Stimulated activated effector memory CD8-positive, alpha-beta T cell treated with anti-CD3 and anti-CD28 coated beads, Interleukin-12 subunit alpha, Interleukin-12 subunit beta, amount 100 ng/mL, for 72 hours (primary cell): ENCODE results near the gene HBB.
A peak's percentile ranks its signal among the peaks of the same experiment; 100 is the strongest.
"Not testable (repeated sequence)": the region's sequence is repeated elsewhere in the genome, so short reads cannot be mapped to it uniquely, and the experiment has no call there.

Experiments used
- ATAC-seq: fragments of 150-1000 bp; cut with Tn5 transposase; 2 replicates; pipeline ENCODE4 v1.10.0; 2021
- DNase-seq, 2 donors: peaks; one replicate each; pipeline ENCODE4 v3.0.0; 2021 to 2022; ENCODE audit warnings: low spot score in 2 of 2
- H3K27ac Mint-ChIP-seq: one replicate; pipeline ENCODE4 v1.8.0; 2022; ENCODE audit warnings: mild to moderate bottlenecking, mixed read lengths
- H3K36me3 Mint-ChIP-seq: one replicate; pipeline ENCODE4 v1.8.0; 2022; ENCODE audit warnings: mild to moderate bottlenecking, mixed read lengths
- H3K4me1 Mint-ChIP-seq: one replicate; pipeline ENCODE4 v1.8.0; 2022; ENCODE audit warnings: mixed read lengths
- H3K4me3 Mint-ChIP-seq: one replicate; pipeline ENCODE4 v1.8.0; 2022; ENCODE audit warnings: mild to moderate bottlenecking, mixed read lengths
- H3K9me3 Mint-ChIP-seq: one replicate; pipeline ENCODE4 v1.8.0; 2022; ENCODE audit warnings: mixed read lengths

Gene HBB

DNA sequence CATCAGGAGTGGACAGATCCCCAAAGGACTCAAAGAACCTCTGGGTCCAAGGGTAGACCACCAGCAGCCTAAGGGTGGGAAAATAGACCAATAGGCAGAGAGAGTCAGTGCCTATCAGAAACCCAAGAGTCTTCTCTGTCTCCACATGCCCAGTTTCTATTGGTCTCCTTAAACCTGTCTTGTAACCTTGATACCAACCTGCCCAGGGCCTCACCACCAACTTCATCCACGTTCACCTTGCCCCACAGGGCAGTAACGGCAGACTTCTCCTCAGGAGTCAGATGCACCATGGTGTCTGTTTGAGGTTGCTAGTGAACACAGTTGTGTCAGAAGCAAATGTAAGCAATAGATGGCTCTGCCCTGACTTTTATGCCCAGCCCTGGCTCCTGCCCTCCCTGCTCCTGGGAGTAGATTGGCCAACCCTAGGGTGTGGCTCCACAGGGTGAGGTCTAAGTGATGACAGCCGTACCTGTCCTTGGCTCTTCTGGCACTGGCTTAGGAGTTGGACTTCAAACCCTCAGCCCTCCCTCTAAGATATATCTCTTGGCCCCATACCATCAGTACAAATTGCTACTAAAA is at the start of gene HBB:
HBB (minus strand) TSS at position 340 of the 579 bp plus-strand sequence; CDS start at position 290, 50 bp downstream.
- no peaks in the 10 kb centered on the region for H3K4me1 Mint-ChIP-seq
- peaks cover 4% of the 10 kb centered on the region for H3K9me3 Mint-ChIP-seq
- no peaks in the 10 kb centered on the region for H3K36me3 Mint-ChIP-seq
- no peak within 1 kb of the TSS for H3K4me3 Mint-ChIP-seq
- H3K27ac Mint-ChIP-seq: no peak within 1 kb of the TSS
- ATAC-seq: peak; percentile 21
- no peak for DNase-seq

DNA sequence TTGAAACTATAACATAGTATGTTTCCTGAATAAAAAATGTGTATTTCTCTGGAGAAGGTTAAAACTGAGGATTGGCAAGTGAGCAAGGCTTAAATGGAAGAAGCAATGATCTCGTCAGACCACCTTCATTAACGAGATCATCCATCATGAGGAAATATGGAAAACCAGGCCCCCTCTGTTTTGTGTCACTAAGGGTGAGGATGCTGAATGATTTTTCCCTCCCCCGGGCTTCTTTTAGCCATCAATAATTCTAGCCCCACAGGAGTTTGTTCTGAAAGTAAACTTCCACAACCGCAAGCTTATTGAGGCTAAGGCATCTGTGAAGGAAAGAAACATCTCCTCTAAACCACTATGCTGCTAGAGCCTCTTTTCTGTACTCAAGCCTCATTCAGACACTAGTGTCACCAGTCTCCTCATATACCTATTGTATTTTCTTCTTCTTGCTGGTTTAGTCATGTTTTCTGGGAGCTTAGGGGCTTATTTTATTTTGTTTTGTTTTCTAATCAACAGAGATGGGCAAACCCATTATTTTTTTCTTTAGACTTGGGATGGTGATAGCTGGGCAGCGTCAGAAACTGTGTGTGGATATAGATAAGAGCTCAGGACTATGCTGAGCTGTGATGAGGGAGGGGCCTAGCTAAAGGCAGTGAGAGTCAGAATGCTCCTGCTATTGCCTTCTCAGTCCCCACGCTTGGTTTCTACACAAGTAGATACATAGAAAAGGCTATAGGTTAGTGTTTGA is 48.7 kb upstream of the HBB start:
- Mint-ChIP-seq H3K36me3 (no peaks in the 10 kb centered on the region), H3K27ac (no peak overlapping the region), H3K4me1 (no peaks in the 10 kb centered on the region), H3K4me3 (no peak overlapping the region), H3K9me3 (no peaks in the 10 kb centered on the region)
- ATAC-seq (no peak), DNase-seq (no peak)

DNA sequence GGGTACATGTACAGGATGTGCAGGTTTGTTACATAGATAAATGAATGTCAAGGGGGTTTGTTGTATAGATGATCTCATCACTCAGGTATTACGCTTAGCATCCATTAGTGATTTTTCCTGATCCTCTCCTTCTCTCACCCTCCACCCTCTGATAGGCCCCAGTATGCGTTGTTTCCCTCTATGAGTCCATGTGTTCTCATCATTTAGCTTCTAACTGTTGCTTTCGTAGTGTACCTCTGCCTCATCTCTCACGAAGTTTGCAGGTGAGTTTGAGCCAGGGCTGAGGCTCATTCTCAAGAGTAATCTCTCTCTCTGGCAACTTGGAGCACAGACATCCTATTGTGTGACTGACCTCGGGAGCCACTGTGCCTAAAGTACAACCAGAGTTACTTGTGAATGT is 47.5 kb upstream of the HBB start:
- ATAC-seq (no peak), DNase-seq (no peak)
- Mint-ChIP-seq H3K36me3 (no peaks in the 10 kb centered on the region), H3K27ac (no peak overlapping the region), H3K4me3 (no peak overlapping the region), H3K4me1 (no peaks in the 10 kb centered on the region), H3K9me3 (no peaks in the 10 kb centered on the region)

DNA sequence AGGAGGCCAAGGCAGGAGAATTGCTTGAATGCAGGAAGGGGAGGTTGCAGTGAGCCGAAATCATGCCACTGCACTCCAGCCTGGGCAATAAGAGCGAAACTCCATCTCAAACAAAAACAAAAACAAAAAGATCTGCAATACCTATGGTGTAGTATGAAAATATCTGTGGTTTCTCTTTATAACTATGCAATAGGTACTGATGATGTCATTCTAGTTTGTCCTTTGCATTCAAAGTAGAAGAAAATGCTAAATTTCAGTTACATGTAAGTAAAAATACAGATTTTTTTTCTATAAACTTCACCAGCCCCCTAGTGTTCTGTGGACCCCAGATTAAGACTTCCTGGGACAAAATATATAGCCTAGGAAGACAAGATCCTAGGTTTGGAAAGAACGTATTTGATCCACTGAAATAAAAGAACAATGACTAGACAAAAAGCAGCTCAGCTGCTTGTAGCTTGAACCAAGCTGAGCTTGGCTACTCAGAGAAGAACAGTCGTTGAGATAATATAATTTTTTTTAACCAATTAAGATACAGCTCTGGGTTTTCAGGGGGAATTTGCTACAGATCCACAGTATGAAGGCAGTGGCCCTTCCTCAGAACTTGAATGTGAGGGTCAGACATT is 45.6 kb upstream of the HBB start:
- Mint-ChIP-seq H3K4me3 (no peak overlapping the region), H3K4me1 (no peaks in the 10 kb centered on the region), H3K36me3 (no peaks in the 10 kb centered on the region), H3K9me3 (no peaks in the 10 kb centered on the region), H3K27ac (no peak overlapping the region)
- ATAC-seq (no peak), DNase-seq (no peak)

DNA sequence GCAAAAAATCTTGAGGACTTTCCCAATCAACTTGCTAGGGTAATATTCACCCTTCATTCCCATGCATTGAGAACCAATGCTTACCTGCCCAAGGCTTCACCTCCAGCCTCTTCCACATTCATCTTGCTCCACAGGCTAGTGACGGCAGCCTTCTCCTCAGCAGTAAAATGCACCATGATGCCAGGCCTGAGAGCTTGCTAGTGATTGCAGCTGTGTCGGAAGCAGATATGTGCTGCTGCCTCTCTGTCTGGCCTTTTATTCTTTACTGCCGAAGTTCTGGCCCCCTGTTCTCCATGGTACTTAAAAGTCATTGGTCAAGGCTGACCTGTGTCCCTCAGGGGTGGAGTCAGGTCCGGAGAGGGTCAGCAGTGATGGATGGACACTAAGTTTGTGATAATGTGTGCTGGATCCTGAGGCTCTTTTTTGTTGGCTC is 42.9 kb upstream of the HBB start, which contains the start of gene HBE1:
HBE1 (minus strand) TSS at position 231 of the 433 bp plus-strand sequence; CDS start at position 176, 55 bp downstream.
- Mint-ChIP-seq H3K9me3 (no peaks in the 10 kb centered on the region), H3K4me1 (no peaks in the 10 kb centered on the region), H3K36me3 (no peaks in the 10 kb centered on the region), H3K4me3 (no peak within 1 kb of the TSS), H3K27ac (no peak within 1 kb of the TSS)
- no peak for DNase-seq
- ATAC-seq: no peak

DNA sequence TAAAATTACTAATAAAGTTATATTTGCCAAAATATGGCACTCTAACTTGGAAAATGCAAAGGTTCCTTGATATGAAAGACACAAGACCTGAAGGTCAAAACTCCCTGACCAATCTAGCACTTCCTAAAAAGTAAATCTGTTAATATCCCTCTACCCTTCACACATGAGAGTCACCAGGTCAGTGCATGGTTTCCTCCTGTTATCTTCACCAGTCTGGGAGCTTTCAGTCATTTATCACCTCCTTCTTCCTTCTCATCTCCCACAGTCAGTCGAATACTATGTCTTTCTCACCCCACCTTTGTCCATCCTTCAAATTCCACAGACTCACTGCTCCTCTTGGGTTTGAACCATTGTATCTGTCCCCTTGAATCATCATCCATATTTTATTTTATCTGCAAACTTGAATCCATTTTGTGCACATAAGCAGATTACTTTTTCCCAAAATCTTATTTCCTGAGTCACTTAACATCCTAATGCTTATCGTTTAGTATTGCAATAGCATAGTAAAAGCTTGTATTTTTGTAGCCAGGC is 40.2 kb upstream of the HBB start:
- DNase-seq (no peak), ATAC-seq (no peak)
- Mint-ChIP-seq H3K27ac (no peak overlapping the region), H3K4me3 (no peak overlapping the region), H3K9me3 (peaks cover 4% of the 10 kb centered on the region), H3K36me3 (no peaks in the 10 kb centered on the region), H3K4me1 (no peaks in the 10 kb centered on the region)

DNA sequence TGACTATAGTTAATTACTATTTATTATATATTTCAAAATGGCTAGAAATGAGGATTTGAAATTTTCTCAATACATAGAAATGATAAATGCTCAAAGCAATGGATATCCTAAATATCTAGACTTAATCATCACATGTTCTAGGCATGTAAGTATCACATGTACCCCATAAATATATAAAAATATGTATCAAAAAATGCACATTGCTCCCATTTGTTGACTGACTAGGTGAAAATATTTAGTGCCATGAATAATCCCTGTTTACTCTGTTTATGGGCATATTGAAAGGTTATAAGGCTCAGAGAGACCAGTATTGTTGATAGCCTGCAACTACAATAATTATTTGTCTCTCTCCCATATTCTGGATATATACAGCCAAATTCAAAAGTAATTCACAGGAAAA is 39.7 kb upstream of the HBB start:
- H3K4me1 Mint-ChIP-seq: no peaks in the 10 kb centered on the region
- ATAC-seq: no peak
- DNase-seq: no peak
- no peak overlapping the region for H3K4me3 Mint-ChIP-seq
- peaks cover 4% of the 10 kb centered on the region for H3K9me3 Mint-ChIP-seq
- no peaks in the 10 kb centered on the region for H3K36me3 Mint-ChIP-seq
- H3K27ac Mint-ChIP-seq: no peak overlapping the region

DNA sequence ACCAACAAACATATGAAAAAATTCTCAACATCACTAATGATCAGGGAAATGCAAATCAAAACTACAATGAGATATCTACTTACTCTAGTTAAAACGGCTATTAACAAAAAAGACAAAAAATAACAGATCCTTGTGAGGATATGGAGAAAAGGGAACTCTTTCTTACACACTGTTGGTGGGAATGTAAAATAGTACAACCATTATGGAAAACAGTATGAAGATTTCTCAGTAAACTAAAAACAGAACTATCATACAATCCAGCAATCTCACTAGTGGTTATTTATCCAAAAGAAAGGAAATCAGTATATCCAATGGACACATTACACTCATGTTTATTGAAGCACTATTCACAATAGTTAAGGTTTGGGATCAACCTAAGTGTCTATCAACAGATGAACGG is 39.0 kb upstream of the HBB start:
- no peak overlapping the region for H3K27ac Mint-ChIP-seq
- DNase-seq: no peak
- no peak for ATAC-seq
- H3K4me3 Mint-ChIP-seq: no peak overlapping the region
- H3K36me3 Mint-ChIP-seq: no peaks in the 10 kb centered on the region
- H3K4me1 Mint-ChIP-seq: no peaks in the 10 kb centered on the region
- peaks cover 4% of the 10 kb centered on the region for H3K9me3 Mint-ChIP-seq

DNA sequence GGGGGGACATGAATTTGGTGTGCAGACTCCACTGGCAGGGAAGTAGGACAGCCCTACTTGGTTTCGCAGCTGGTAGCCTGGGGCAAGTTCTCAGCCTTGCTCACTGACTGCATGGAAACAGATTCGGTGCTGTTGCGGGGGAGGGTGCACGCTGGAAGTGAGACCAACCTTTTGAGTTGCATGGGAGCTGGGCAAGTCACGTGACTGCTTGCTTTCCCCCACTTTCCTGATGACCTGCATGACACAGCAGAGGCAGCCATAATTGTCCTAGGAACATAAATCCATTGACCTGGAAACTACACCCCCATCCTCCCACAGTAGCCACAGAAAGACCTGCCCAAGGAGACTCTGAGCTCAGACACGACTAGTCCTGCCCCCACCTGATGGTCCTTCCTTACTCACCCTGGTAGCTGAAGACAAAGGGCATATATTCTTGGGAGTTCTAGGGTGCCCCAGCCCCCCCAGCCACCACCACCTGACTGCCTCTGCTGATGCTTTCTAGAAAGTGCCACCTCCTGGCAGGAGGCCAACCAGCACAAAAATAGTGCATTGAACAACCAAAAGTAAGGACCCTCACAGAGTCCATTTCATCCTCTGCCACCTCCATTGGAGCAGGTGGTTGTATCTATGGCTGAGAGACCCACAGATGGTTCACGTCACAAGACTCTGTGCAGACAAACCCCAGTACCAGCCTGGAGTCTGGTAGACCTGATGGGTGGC is 31.8 kb upstream of the HBB start:
- H3K27ac Mint-ChIP-seq: no peak overlapping the region
- no peak for DNase-seq
- no peaks in the 10 kb centered on the region for H3K36me3 Mint-ChIP-seq
- no peak for ATAC-seq
- no peaks in the 10 kb centered on the region for H3K4me1 Mint-ChIP-seq
- no peak overlapping the region for H3K4me3 Mint-ChIP-seq
- H3K9me3 Mint-ChIP-seq: peaks cover 9% of the 10 kb centered on the region

DNA sequence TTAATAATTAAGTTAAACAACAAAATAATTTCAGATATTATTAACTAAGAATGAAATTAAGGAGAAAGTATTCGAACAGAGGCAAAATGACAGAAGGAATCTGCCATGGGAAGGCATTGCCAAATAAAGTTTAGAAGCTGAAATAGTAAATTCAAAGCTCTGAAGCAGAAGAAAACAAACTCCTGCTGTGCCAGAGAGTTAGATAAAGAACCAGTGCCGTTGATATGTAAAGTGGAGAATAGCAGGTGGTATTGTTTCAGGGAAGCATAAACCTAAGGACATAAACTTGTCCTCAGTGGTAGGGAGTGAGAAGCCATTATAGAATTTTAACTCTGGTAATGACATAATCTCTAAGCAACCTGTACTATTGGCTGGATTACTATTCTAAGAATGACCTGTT is 30.4 kb upstream of the HBB start:
- peaks cover 5% of the 10 kb centered on the region for H3K9me3 Mint-ChIP-seq
- no peaks in the 10 kb centered on the region for H3K36me3 Mint-ChIP-seq
- DNase-seq (no peak), ATAC-seq (no peak)
- H3K27ac Mint-ChIP-seq: no peak overlapping the region
- no peak overlapping the region for H3K4me3 Mint-ChIP-seq
- H3K4me1 Mint-ChIP-seq: no peaks in the 10 kb centered on the region

DNA sequence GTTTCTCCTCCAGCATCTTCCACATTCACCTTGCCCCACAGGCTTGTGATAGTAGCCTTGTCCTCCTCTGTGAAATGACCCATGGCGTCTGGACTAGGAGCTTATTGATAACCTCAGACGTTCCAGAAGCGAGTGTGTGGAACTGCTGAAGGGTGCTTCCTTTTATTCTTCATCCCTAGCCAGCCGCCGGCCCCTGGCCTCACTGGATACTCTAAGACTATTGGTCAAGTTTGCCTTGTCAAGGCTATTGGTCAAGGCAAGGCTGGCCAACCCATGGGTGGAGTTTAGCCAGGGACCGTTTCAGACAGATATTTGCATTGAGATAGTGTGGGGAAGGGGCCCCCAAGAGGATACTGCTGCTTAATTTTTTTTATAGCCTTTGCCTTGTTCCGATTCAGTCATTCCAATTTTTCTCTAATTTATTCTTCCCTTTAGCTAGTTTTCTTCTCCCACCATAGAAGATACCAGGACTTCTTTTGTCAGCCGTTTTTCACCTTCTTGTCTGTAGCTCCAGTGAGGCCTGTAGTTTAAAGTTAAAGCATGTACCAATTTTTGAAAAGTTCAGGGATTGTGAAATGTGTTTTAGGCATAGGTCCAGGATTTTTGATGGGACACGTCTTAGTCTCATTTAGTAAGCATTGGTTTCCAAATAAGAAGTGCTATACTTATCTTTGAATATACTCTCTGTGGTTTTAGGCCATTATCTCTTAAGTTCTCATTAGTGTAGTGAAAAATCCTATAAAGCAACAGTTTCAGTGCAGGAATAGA is 28.0 kb upstream of the HBB start, which contains the start of gene HBG2:
HBG2 (minus strand) TSS at position 136 of the 768 bp plus-strand sequence; CDS start at position 83, 53 bp downstream.
- not testable (repeated sequence) for H3K36me3 Mint-ChIP-seq, DNase-seq, H3K4me1 Mint-ChIP-seq, H3K4me3 Mint-ChIP-seq, H3K27ac Mint-ChIP-seq, H3K9me3 Mint-ChIP-seq
- ATAC-seq: peak; percentile 21

DNA sequence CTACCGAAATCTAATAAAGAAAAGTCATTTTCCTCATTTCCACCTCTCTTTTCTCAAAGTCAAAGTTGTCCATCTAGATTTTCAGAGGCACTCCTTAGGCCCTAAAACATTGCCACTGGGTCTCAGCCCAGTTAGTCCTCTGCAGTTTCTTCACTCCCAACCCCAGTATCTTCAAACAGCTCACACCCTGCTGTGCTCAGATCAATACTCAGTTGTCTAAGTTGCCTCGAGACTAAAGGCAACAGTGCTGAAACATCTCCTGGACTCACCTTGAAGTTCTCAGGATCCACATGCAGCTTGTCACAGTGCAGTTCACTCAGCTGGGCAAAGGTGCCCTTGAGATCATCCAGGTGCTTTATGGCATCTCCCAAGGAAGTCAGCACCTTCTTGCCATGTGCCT is 27.2 kb upstream of the HBB start:
- not testable (repeated sequence) for H3K4me3 Mint-ChIP-seq, H3K9me3 Mint-ChIP-seq, H3K27ac Mint-ChIP-seq

DNA sequence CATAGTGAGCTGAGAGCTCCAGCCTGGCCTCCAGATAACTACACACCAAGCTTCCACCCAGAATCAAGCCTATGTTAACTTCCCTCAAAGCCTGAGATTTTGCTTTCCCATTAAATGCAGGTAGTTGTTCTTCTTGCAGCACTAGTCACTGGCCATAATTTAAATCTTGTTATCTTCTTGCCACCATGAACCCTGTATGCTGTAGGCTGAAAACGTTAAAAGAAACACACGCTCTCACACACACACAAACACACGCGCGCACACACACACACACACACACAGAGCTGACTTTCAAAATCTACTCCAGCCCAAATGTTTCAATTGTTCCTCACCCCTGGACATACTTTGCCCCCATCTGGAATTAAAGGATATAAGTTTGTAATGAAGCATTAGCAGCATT is 26.6 kb upstream of the HBB start:
- not testable (repeated sequence) for H3K36me3 Mint-ChIP-seq, H3K4me3 Mint-ChIP-seq, H3K9me3 Mint-ChIP-seq, DNase-seq, ATAC-seq, H3K4me1 Mint-ChIP-seq, H3K27ac Mint-ChIP-seq

More for the DNA sequence above, 27.2 kb upstream of the HBB start:
- DNase-seq, H3K4me1 Mint-ChIP-seq, H3K36me3 Mint-ChIP-seq: not testable (repeated sequence)
- peak; percentile 19 for ATAC-seq

DNA sequence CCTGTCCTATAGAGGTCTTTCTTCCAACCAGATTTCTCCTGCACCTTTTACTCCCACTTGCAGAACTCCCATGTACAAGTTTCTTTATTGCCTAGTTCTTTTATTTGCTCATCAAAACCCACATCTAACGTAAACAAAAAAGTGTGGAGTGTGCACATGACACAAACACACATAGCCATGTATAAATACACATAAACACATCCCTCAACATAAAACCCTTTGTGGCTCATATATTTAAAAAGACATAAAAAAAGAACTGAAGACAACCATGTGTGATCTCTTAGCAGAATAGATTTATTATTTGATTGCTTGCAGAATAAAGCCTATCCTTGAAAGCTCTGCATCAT is 26.0 kb upstream of the HBB start:
- H3K4me1 Mint-ChIP-seq: no peaks in the 10 kb centered on the region
- DNase-seq (no peak), ATAC-seq (no peak)
- no peak overlapping the region for H3K4me3 Mint-ChIP-seq
- no peaks in the 10 kb centered on the region for H3K36me3 Mint-ChIP-seq
- peaks cover 3% of the 10 kb centered on the region for H3K9me3 Mint-ChIP-seq
- no peak overlapping the region for H3K27ac Mint-ChIP-seq
